Muscle layer of colon (tissue), 2 donors: ENCODE results near the gene CEACAM1.
"Not testable (repeated sequence)": the region's sequence is repeated elsewhere in the genome, so short reads cannot be mapped to it uniquely, and the experiment has no call there.

Experiments
- H3K27ac ChIP-seq: one replicate; pipeline ENCODE4 v1.7.0; 2013; ENCODE audit warnings: low read depth, mild to moderate bottlenecking, low read length, moderate library complexity
- H3K27me3 ChIP-seq, 2 donors: one replicate each; pipeline ENCODE4 v1.7.0; 2013; ENCODE audit warnings: low read length in 2 of 2, mild to moderate bottlenecking in 2 of 2; ENCODE audit not compliant: insufficient read depth in 2 of 2, control insufficient read depth in 1 of 2
- H3K36me3 ChIP-seq: one replicate; pipeline ENCODE4 v1.7.0; 2013; ENCODE audit warnings: mild to moderate bottlenecking, low read length; ENCODE audit not compliant: insufficient read depth
- H3K4me1 ChIP-seq: one replicate; pipeline ENCODE4 v1.7.0; 2013; ENCODE audit warnings: mild to moderate bottlenecking, low read length; ENCODE audit not compliant: insufficient read depth
- H3K4me3 ChIP-seq, 2 donors: one replicate each; pipeline ENCODE4 v1.7.0; 2013; ENCODE audit warnings: low read length in 2 of 2, low read depth in 1 of 2, mild to moderate bottlenecking in 1 of 2, moderate library complexity in 1 of 2
- H3K9ac ChIP-seq: one replicate; pipeline ENCODE4 v1.7.0; 2013; ENCODE audit warnings: low read length
- H3K9me3 ChIP-seq: one replicate; pipeline ENCODE4 v1.7.0; 2013; ENCODE audit warnings: mild to moderate bottlenecking, low read length
- donor health status: abdominal sarcoma.
- donor health status: Adenocarcinoma of cecum.

The CEACAM1 gene

GRCh38 chr19:42505066-42505465, 23.2 kb downstream of the CEACAM1 start:
- Histone ChIP-seq H3K9ac (no peak overlapping the region), H3K27ac (no peak overlapping the region), H3K36me3 (no peaks in the 10 kb centered on the region), H3K4me1 (no peaks in the 10 kb centered on the region), H3K27me3 (no peaks in the 10 kb centered on the region), H3K9me3 (no peaks in the 10 kb centered on the region), H3K4me3 (no peak overlapping the region)

DNA sequence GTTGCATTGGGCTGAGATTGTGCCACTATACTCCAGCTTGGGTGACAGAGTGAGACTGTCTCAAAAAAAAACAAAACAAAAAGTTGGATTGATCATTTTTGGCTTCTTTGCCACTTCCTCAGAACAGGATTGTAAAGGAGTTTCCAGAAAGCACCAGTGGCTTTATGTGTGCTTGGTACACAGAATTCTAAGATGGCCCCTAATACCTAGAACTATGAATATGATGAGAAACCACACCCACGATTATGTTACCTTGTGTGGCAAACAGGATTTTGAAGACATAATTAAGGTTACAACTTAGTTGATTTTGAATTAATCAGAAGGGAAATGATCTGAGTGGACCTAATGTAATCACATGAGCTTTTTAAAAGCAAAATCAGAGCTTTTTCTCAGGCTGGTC, 26.5 kb downstream of the CEACAM1 start:
- no peak overlapping the region for H3K4me3 ChIP-seq
- no peaks in the 10 kb centered on the region for H3K9me3 ChIP-seq
- H3K4me1 ChIP-seq, result no peaks in the 10 kb centered on the region
- H3K27me3 ChIP-seq, result no peaks in the 10 kb centered on the region
- H3K9ac ChIP-seq, result no peak overlapping the region
- no peak overlapping the region for H3K27ac ChIP-seq
- H3K36me3 ChIP-seq, result no peaks in the 10 kb centered on the region

- not testable (repeated sequence) for H3K36me3 ChIP-seq, H3K27ac ChIP-seq, H3K27me3 ChIP-seq, H3K4me1 ChIP-seq, H3K9ac ChIP-seq, H3K9me3 ChIP-seq, H3K4me3 ChIP-seq
These were observed 27.0 kb downstream of the CEACAM1 start for GRCh38 chr19:42501243-42501642.

DNA sequence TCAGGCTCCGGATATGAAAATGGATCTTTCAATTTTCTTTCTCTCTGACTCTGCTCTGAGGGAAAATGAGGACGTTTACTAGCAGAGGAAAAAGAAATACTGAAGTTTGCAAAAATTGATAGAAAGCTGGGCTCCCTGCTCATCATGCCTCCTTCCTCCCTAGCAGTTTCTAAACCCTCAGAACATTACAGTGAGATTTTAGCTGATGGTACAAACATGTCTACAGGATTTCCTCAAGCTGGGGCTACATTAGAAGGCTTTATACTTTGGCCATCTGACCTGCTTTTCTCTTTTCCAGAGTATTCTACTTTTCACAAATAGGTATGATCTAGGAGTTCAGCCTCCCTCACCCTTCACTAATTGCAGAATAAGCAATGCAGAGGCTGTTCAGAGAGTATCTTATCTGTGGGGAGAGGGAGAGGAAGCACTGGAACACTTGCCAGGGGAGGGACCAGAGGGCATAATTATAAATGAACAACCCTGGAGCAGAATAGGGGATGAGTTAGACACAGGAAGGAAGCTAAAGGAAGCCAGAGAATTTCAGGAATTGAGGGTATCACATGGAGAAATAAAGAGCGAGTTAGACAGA, 30.0 kb downstream of the CEACAM1 start:
- no peak overlapping the region for H3K4me3 ChIP-seq
- H3K27me3 ChIP-seq, result no peaks in the 10 kb centered on the region
- no peak overlapping the region for H3K9ac ChIP-seq
- no peaks in the 10 kb centered on the region for H3K9me3 ChIP-seq
- H3K27ac ChIP-seq, result no peak overlapping the region
- H3K4me1 ChIP-seq, result no peaks in the 10 kb centered on the region
- H3K36me3 ChIP-seq, result no peaks in the 10 kb centered on the region

DNA sequence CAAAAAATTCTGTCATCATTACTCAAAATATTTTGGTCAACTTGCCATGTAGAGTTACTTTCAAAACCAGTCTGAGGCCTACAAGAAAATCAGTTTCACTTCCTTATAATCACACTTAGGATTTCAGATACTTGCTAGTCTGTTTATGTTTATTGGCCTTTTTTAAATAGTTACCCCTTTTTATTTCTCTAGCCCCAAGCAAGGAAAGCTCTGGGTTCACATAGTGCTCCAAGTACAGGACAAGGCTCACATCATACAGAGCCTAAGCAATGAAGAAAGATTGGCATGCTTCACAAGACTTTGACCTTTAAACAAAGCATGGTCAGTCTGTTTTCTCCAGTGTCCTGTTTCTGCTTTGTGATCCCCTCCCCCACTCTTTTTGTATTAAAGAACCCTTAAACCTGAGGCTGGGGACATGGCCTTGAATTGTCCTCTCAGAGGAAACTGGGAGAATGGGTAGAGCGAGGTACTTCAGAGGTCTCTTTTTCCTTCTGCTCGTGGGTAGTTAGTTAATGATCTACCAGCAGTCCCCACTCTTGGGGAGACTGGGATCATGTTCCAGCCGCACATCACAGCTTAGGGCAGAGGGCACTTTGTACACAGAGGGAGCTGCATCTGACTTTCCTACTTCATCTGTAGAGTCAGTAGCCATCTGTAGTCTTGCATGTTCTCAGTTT, 30.7 kb downstream of the CEACAM1 start:
- Histone ChIP-seq H3K36me3 (no peaks in the 10 kb centered on the region), H3K9me3 (no peaks in the 10 kb centered on the region), H3K9ac (no peak overlapping the region), H3K4me1 (no peaks in the 10 kb centered on the region), H3K27me3 (no peaks in the 10 kb centered on the region), H3K27ac (no peak overlapping the region), H3K4me3 (no peak overlapping the region)

DNA sequence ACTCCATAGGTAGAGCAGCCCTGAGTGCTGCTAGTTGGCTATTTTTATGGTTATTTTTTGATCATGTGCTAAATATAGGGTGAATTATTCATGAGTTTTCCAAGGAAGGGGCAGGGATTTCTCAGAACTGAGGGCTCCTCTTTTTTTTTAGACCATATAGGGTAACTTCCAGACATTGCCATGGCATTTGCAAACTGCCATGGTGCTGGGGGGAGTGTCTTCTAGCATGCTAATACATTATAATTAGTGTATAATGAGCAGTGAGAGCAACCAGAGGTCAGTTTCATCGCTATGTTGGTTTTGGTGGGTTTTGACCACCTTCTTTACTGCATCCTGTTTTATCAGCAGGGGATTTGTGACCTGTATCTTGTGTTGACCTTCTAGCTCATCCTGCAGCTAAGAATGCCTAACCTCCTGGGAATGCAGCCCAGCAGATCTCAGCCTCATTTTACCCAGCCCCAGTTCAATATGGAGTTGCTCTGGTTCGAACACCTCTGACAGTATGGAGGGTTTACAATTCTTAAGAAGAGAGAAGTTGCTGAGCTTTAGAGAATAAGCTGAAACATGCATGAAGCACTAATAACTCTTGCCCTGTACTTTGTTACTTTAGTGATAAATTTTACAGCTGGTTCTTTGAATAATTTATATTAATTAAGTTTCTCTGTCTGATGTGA, 31.7 kb downstream of the CEACAM1 start:
- Histone ChIP-seq H3K9ac (no peak overlapping the region), H3K4me1 (no peaks in the 10 kb centered on the region), H3K27ac (no peak overlapping the region)

DNA sequence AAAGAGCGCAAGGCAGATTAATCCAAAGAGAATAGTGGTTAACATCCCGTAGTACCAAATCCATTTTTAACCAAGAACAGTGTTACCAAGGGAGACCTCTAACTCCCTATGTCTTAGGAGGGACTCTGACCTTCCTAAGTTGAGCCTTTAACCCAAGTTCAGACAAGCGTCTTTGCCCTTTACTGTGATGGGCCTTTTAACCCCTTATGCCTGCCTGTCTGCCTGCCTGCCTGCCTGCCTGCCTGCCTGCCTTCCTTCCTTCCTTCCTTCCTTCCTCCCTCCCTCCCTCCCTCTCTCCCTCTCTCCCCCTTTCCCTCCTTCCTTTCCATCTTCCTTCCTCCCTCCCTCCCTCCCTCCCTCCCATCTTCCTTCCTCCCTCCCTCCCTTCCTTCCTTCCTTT, 32.6 kb downstream of the CEACAM1 start:
- Histone ChIP-seq H3K4me1 (no peaks in the 10 kb centered on the region), H3K27ac (no peak overlapping the region), H3K4me3 (no peak overlapping the region), H3K9me3 (no peaks in the 10 kb centered on the region), H3K36me3 (no peaks in the 10 kb centered on the region), H3K9ac (no peak overlapping the region), H3K27me3 (no peaks in the 10 kb centered on the region)

More for the DNA sequence above, 31.7 kb downstream of the CEACAM1 start:
- Histone ChIP-seq H3K4me3 (no peak overlapping the region), H3K9me3 (no peaks in the 10 kb centered on the region), H3K36me3 (no peaks in the 10 kb centered on the region), H3K27me3 (no peaks in the 10 kb centered on the region)

GRCh38 chr19:42494321-42494720, 34.0 kb downstream of the CEACAM1 start:
- no peaks in the 10 kb centered on the region for H3K9me3 ChIP-seq
- H3K36me3 ChIP-seq, result no peaks in the 10 kb centered on the region
- no peaks in the 10 kb centered on the region for H3K4me1 ChIP-seq
- H3K4me3 ChIP-seq, result no peak overlapping the region
- H3K9ac ChIP-seq, result no peak overlapping the region
- no peak overlapping the region for H3K27ac ChIP-seq
- H3K27me3 ChIP-seq, result no peaks in the 10 kb centered on the region

DNA sequence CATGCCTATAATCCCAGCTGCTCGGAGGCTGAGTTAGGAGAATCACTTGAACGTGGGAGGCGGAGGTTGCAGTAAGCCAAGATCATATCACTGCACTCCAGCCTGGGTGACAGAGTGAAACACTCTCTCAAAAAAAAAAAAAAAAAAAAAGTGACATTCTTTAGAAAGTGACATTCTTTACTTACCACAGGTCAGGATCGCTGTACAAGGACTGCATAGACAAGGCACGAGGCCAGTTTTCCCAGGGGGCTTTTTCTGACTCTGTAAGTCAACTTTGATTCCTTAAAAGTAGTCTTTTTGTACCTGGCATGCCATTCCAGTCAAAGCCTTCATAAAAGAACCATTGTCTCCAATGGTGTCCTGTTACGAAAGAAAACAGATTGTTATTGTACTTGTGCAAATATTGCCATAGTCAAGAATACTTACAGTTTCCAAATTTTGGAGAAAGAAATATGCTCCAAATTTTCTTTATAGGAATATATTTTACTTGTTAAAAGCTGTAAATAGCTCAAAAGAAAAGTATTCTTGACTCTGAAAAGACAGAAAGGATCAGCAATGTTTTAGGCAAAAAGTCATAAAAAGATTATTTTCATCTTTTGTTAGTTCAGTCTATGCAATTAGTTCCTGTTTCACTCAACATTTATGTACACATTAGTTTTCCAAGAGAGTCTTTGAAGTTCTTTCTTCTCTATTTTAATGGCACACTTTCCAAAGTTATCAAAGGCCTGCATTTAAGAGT, 39.3 kb downstream of the CEACAM1 start:
- Histone ChIP-seq H3K27ac (no peak overlapping the region), H3K9ac (no peak overlapping the region), H3K27me3 (no peaks in the 10 kb centered on the region), H3K9me3 (no peaks in the 10 kb centered on the region), H3K36me3 (no peaks in the 10 kb centered on the region), H3K4me3 (no peak overlapping the region), H3K4me1 (no peaks in the 10 kb centered on the region)

DNA sequence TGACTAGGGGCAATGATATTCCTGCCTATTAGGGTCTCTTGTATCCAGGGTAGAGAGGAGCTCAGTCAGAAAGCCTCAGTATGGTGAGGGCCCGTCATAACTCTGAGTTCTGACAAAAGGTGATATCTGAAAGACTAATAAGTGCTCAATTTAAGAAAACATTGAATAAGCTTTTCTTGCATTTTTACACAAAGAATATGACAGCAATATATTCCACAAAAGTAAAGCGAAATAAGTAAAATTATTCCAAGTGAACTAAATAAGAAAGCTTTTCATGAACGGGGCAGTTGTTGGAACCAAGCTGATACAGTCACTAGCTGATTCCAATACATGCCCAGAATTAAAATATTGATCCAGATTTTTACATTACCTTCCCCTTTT, 40.5 kb downstream of the CEACAM1 start:
- Histone ChIP-seq H3K27me3 (no peaks in the 10 kb centered on the region), H3K4me1 (no peaks in the 10 kb centered on the region), H3K36me3 (no peaks in the 10 kb centered on the region), H3K27ac (no peak overlapping the region), H3K9ac (no peak overlapping the region), H3K9me3 (no peaks in the 10 kb centered on the region), H3K4me3 (no peak overlapping the region)

GRCh38 chr19:42487032-42487797, 41.1 kb downstream of the CEACAM1 start:
- H3K9me3 ChIP-seq, result no peaks in the 10 kb centered on the region
- no peaks in the 10 kb centered on the region for H3K4me1 ChIP-seq
- H3K4me3 ChIP-seq, result no peak overlapping the region
- no peak overlapping the region for H3K9ac ChIP-seq
- H3K27ac ChIP-seq, result no peak overlapping the region
- H3K27me3 ChIP-seq, result no peaks in the 10 kb centered on the region
- H3K36me3 ChIP-seq, result no peaks in the 10 kb centered on the region
